Measurements from ENCODE around the gene FOSL2. TPM values are rescaled to one million over a fixed set of nuclear protein-coding genes. Genes with fewer than 3 reads are reported as not detected.

FOSL2 gene
- total RNA-seq, 3 donors from 2014 or later (not counting 1 experiment from before 2014, with no cell fraction given): 414 to 531 (median 455) TPM

DNA sequence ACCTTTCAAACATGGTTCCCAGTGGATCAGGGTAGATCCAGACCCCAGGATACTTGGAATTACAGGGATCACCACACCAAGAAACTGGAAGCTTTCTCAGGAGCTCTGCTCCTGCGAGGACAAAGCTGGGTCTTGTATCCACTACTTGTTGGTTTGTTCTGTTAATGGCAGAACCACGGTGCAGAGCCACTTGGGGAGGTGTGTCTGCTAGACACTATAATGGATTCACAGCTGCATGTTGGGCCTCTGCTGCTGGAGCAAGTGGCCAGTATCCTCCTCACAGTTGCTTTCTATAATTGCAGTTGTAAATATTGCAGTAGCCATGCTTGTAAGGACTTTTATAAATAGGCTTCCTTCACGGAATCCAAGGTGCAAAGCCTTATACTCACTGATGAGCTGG, 12.9 kb downstream of the FOSL2 start:
- no peak overlapping the region for H3K4me3 ChIP-seq (ENCODE audit: low read length)

DNA sequence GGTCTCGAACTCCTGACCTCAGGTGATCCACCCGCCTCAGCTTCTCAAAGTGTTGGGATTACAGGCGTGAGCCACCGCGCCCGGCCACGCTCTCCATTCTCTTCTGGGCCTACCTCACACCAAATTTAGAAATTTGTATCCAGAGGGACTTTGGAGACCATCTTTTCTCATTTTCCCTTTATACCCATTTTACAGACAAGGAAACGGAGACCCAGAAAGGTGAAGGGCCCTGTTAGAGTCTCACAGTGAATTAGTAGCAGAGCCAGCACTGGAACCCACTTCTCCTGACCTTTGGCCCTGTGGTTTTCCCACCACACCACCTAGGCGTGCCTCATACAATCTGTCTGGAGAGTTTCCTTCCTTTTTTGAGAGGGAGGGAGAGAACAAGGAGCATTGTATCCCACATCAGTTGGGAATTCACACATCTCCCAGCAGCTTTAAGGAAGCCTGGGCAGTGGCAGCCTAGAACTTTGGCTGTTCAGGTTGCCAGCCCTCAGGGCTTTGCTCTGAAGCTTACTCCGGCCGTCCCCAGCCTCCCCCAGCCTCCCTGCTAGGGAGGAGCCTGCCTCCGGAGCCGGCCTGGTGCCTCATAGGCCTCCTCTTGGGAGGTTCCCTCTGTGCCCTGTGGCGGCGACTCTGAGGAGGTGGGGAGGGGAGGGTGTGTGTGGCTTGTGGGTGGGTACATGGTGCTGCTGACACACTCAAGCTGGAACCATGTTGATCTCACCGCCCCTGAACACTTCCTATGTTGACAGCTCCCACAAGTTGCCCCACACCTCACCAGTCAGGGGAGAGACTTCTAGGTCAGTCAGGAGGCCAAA, 13.8 kb downstream of the FOSL2 start:
- ATAC-seq: peak; percentile 61 to 85 (median 64)
- Histone ChIP-seq H3K27me3 (ENCODE audit: control insufficient read depth, insufficient read depth, low read length) (no peaks in the 10 kb centered on the region), H3K27ac (ENCODE audit: low read length) (peak overlapping the region; percentile 96), H3K4me3 (ENCODE audit: low read length) (no peak overlapping the region), H3K9me3 (ENCODE audit: control insufficient read depth, insufficient read depth, low read length) (no peaks in the 10 kb centered on the region), H3K36me3 (ENCODE audit: control insufficient read depth, insufficient read depth, low read length) (peaks cover 57% of the 10 kb centered on the region), H3K4me1 (ENCODE audit: control insufficient read depth, insufficient read depth, low read length) (peaks cover 98% of the 10 kb centered on the region)
- peak; percentile 84 to 87 for DNase-seq
- peak overlapping the region; percentile 96 to 100 for H3K27ac Mint-ChIP-seq
- peak overlapping the region; percentile 84 for H3K4me3 Mint-ChIP-seq
- peaks cover 60 to 64% of the 10 kb centered on the region in 2 donors for H3K4me1 Mint-ChIP-seq
- intact Hi-C loops (cut with micrococcal nuclease): loop anchor here (1.0 to 10.0 kb wide), 5 partner anchors 11 to 608 kb away; partner anchors contain the start of genes BABAM2, PPP1CB and RBKS
- TF ChIP-seq, protein P1, sequence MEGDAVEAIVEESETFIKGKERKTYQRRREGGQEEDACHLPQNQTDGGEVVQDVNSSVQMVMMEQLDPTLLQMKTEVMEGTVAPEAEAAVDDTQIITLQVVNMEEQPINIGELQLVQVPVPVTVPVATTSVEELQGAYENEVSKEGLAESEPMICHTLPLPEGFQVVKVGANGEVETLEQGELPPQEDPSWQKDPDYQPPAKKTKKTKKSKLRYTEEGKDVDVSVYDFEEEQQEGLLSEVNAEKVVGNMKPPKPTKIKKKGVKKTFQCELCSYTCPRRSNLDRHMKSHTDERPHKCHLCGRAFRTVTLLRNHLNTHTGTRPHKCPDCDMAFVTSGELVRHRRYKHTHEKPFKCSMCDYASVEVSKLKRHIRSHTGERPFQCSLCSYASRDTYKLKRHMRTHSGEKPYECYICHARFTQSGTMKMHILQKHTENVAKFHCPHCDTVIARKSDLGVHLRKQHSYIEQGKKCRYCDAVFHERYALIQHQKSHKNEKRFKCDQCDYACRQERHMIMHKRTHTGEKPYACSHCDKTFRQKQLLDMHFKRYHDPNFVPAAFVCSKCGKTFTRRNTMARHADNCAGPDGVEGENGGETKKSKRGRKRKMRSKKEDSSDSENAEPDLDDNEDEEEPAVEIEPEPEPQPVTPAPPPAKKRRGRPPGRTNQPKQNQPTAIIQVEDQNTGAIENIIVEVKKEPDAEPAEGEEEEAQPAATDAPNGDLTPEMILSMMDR (IDR thresholded peaks at IDR 0.05): peak; percentile 24
- no peaks in the 10 kb centered on the region for H3K27me3 Mint-ChIP-seq (ENCODE audit: low read depth in 2 of 2)
- 53% methylated on average over 16 of the region's 16 CpGs for WGBS (ENCODE audit: insufficient coverage)
- no peaks in the 10 kb centered on the region for H3K9me3 Mint-ChIP-seq
- H3K36me3 Mint-ChIP-seq: peaks cover 8% of the 10 kb centered on the region

More for the DNA sequence above, 12.9 kb downstream of the FOSL2 start:
- H3K4me1 Mint-ChIP-seq: peaks cover 52 to 55% of the 10 kb centered on the region in 2 donors
- no peaks in the 10 kb centered on the region for H3K9me3 ChIP-seq (ENCODE audit: control insufficient read depth, insufficient read depth, low read length)
- H3K36me3 Mint-ChIP-seq: peaks cover 8% of the 10 kb centered on the region
- H3K27me3 ChIP-seq (ENCODE audit: control insufficient read depth, insufficient read depth, low read length): no peaks in the 10 kb centered on the region
- H3K4me1 ChIP-seq (ENCODE audit: control insufficient read depth, insufficient read depth, low read length): peaks cover 98% of the 10 kb centered on the region
- TF ChIP-seq, protein P1 (IDR thresholded peaks at IDR 0.05): no peak
- no peaks in the 10 kb centered on the region for H3K9me3 Mint-ChIP-seq
- no peaks in the 10 kb centered on the region for H3K27me3 Mint-ChIP-seq (ENCODE audit: low read depth in 2 of 2)
- whole genome bisulfite sequencing (ENCODE audit: insufficient coverage): 89% methylated on average over 3 of the region's 3 CpGs
- H3K36me3 ChIP-seq (ENCODE audit: control insufficient read depth, insufficient read depth, low read length): peaks cover 54% of the 10 kb centered on the region
- no peak for DNase-seq
- intact Hi-C loops (cut with micrococcal nuclease): loop anchor here (5.0 to 10.0 kb wide), 4 partner anchors 142 to 609 kb away; partner anchors contain the start of genes BABAM2, PPP1CB and RBKS
- no peak for ATAC-seq
- peak overlapping the region; percentile 96 to 100 for H3K27ac Mint-ChIP-seq
- H3K27ac ChIP-seq (ENCODE audit: low read length): no peak overlapping the region
- H3K4me3 Mint-ChIP-seq: peak overlapping the region; percentile 45

DNA sequence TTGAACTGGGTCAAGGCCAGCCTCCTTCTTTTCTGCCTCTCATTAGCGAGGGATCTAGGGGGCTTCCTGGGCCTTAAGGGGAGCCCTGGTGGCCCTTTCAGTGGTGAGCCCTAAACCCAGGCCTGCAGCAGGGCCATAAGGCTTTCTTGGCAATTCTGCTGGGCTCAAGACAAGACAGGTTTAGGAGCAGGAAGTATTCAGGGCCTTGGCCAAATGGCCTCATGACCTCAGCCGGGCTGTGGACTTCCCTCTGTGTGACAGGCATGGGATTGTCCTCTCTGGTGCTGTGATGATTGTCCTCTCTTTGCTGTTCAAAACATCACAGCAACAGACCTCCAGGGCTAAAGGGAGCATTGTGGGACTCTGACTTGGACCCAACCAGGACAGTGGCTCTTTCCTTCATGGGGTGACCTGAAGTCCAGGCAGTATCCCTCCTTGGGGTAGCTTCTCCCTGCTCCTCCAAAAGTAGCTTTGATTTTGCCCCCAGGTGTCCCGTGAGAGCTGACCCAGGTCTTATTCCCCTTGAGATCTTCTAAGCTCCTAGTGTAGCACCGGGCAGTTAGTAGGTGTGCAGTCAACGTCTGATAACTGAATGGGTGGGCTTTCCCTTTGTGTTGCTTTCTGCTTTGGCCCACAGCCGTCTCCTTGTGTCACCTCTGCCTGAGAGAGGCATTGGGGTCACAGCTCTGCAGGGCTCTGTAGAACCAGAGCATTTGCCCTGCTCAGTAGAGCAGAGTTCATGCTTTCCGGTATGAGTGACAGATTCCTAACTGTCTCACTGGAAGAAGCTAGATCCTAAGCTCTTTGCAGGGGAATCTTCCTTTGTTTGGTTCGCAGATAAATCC, 14.7 kb downstream of the FOSL2 start:
- H3K27me3 Mint-ChIP-seq (ENCODE audit: low read depth in 2 of 2): no peaks in the 10 kb centered on the region
- H3K4me3 ChIP-seq (ENCODE audit: low read length): no peak overlapping the region
- WGBS (ENCODE audit: insufficient coverage): 74% methylated on average over 8 of the region's 8 CpGs
- peaks cover 69 to 72% of the 10 kb centered on the region in 2 donors for H3K4me1 Mint-ChIP-seq
- peak overlapping the region; percentile 96 to 100 for H3K27ac Mint-ChIP-seq
- peak overlapping the region; percentile 96 for H3K27ac ChIP-seq (ENCODE audit: low read length)
- no peaks in the 10 kb centered on the region for H3K9me3 ChIP-seq (ENCODE audit: control insufficient read depth, insufficient read depth, low read length)
- peak overlapping the region; percentile 84 for H3K4me3 Mint-ChIP-seq
- no peaks in the 10 kb centered on the region for H3K36me3 Mint-ChIP-seq
- TF ChIP-seq, protein P1 (IDR thresholded peaks at IDR 0.05): no peak
- no peaks in the 10 kb centered on the region for H3K27me3 ChIP-seq (ENCODE audit: control insufficient read depth, insufficient read depth, low read length)
- intact Hi-C loops (cut with micrococcal nuclease): loop anchor here (5.0 to 10.0 kb wide), 4 partner anchors 140 to 607 kb away; partner anchors contain the start of genes BABAM2, PPP1CB and RBKS
- peaks cover 65% of the 10 kb centered on the region for H3K36me3 ChIP-seq (ENCODE audit: control insufficient read depth, insufficient read depth, low read length)
- no peaks in the 10 kb centered on the region for H3K9me3 Mint-ChIP-seq
- DNase-seq (no peak), ATAC-seq (no peak)
- H3K4me1 ChIP-seq (ENCODE audit: control insufficient read depth, insufficient read depth, low read length): peaks cover 98% of the 10 kb centered on the region

Data from natural killer cell (primary cell).